Activated CD8-positive, alpha-beta T cell treated with anti-CD3 and anti-CD28 coated beads, Interleukin-2, amount 10 ng/mL, durations not matched to agents 7 days and 5 days (primary cell): ENCODE results near the gene CD200R1L. TPM values are rescaled to one million over a fixed set of nuclear protein-coding genes. Genes with fewer than 3 reads are reported as not detected.

ENCODE experiments used
- ATAC-seq: fragments of 150-1000 bp; cut with Tn5 transposase; one replicate; pipeline ENCODE4 v1.10.0; 2021; ENCODE audit warnings: moderate library complexity
- CTCF ChIA-PET: fragments of 350-600 bp; sonication (Branson Sonifier 250); formaldehyde crosslinking; loops from one replicate; lab custom pipeline; 2021; ENCODE audit warnings: antibody characterized with exemption; lab: Charles Lee
- POLR2A ChIA-PET: fragments of 350-600 bp; sonication (Branson Sonifier 250); formaldehyde crosslinking; loops from one replicate; lab custom pipeline; 2021; ENCODE audit warnings: antibody characterized with exemption; lab: Charles Lee
- DNase-seq: peaks from one replicate; pipeline ENCODE4 v3.0.0-alpha.2; 2020
- H3K27ac Mint-ChIP-seq: one replicate; pipeline ENCODE4 v1.8.0; 2021; ENCODE audit warnings: mild to moderate bottlenecking, mixed read lengths
- H3K27me3 Mint-ChIP-seq: one replicate; pipeline ENCODE4 v1.8.0; 2021; ENCODE audit warnings: low read depth, mixed read lengths
- H3K36me3 Mint-ChIP-seq: one replicate; pipeline ENCODE4 v1.8.0; 2021; ENCODE audit warnings: low read depth, mixed read lengths
- H3K4me1 Mint-ChIP-seq: one replicate; pipeline ENCODE4 v1.8.0; 2021; ENCODE audit warnings: low read depth, mixed read lengths
- H3K4me3 Mint-ChIP-seq: one replicate; pipeline ENCODE4 v1.8.0; 2021; ENCODE audit warnings: mild to moderate bottlenecking, mixed read lengths
- H3K9me3 Mint-ChIP-seq: one replicate; pipeline ENCODE4 v1.8.0; 2022; ENCODE audit warnings: mixed read lengths; ENCODE audit not compliant: insufficient read depth
- total RNA-seq, 2 experiments: library from RNA; stranded (reverse); gene quantifications; one replicate each; pipeline ENCODE4 v1.2.3, GENCODE V29; 2021

The CD200R1L gene
- total RNA-seq, 2 experiments from 2014 or later = not detected

DNA sequence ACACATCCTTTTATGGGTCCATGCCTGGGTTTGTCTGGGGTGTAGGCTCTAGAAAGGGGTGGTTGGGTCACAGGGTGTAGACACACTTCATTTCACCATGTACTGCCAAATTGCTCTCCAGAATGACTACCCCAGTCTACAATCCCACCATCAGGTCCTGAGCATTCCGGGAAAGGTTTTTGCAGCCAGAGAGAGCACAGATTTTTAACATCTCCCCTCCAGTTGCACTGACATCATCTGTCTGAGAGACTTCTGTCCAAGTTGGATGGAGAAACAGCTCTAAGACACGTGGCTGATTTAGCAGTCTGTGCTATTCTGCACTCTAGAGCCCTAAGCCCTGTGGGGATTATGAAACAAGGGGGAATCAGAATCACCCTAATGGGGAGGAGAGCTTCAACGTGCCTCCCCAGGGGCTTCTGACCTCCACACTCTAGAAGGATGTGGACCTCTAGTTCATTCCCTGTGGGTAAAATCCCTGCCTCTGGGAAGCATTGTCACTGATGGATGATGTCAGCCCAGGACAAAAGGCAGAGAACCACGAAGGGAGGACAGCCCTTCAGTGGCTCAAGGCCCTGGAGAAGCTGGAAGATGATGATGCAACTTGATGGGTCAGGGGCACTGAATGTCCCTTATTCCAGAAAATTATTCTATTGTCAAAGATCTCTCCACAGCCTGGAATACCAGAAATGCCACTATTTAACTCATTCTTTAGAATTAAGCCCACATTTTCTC lies 71.5 kb downstream of the CD200R1L start:
- ChIA-PET CTCF (interaction anchor here (0.7 to 3.1 kb wide), 5 partner anchors 9 to 234 kb away, joined by 3 to 10 read pairs (median 3); no protein-coding TSS in a partner anchor), POLR2A (no interaction called here)
- Mint-ChIP-seq H3K36me3 (no peaks in the 10 kb centered on the region), H3K4me3 (no peak overlapping the region), H3K4me1 (peaks cover 9% of the 10 kb centered on the region), H3K27me3 (peaks cover 10% of the 10 kb centered on the region), H3K9me3 (no peaks in the 10 kb centered on the region), H3K27ac (no peak overlapping the region)
- DNase-seq (no peak), ATAC-seq (no peak)

DNA sequence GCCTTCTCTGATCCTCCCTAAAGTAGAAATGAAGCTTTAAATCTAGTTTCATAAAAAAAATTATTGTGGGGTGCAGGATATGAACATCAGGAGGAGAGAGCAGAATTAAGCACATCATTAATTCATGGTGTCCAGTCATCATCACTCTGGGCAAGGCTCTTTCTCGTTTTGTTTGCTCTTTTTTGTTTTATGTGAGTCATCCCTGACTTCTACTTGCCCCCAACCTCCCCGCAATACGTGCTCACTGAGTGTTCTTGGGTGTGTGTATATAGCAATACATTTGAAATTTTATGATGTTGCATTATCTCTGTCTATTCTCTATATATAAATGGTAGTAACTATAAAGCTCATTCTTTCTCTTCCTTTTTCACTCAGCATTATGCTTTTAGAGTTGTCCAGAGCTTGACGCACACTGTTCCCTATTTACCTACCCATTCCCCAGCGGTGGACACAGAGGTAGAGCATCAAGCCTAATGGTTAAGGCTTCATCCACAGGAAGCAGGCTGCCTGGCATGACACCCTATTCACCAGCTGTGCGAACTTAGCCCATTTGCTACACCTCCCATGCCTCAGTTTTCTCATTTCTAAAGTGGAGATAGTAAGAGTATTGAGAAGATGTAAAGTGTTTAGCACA lies 72.3 kb downstream of the CD200R1L start:
- CTCF ChIA-PET = interaction anchor here (0.9 to 3.1 kb wide), 6 partner anchors 9 to 235 kb away, joined by 3 to 10 read pairs (median 3); no protein-coding TSS in a partner anchor
- Mint-ChIP-seq H3K4me1 (peaks cover 13% of the 10 kb centered on the region), H3K9me3 (no peaks in the 10 kb centered on the region), H3K36me3 (no peaks in the 10 kb centered on the region), H3K27me3 (peaks cover 6% of the 10 kb centered on the region), H3K4me3 (no peak overlapping the region), H3K27ac (peak overlapping the region; percentile 26)
- peak; percentile 19 for ATAC-seq
- no peak for DNase-seq
- POLR2A ChIA-PET = no interaction called here

DNA sequence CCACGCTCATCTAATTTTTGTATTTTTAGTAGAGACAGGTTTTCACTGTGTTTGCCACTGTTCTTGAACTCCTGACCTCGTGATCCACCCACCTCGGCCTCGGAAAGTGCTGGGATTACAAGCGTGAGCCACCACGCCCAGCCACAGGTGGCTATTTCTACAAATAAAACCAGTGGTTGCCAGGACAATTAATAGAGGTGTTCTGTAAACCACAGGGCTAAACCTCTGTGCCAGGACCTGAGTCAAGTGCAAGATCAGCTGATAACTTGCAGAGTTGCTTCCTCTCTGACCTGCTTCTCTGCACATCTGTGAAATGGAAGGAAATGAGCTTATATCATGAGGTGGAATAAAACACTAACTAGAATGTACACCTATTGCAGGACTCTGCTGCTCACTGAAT lies 72.8 kb downstream of the CD200R1L start:
- Mint-ChIP-seq H3K27me3 (peaks cover 4% of the 10 kb centered on the region), H3K36me3 (no peaks in the 10 kb centered on the region), H3K27ac (peak overlapping the region; percentile 26), H3K9me3 (no peaks in the 10 kb centered on the region), H3K4me3 (no peak overlapping the region), H3K4me1 (peaks cover 13% of the 10 kb centered on the region)
- ATAC-seq (peak; percentile 67), DNase-seq (peak; percentile 27)
- ChIA-PET POLR2A (no interaction called here), CTCF (interaction anchor here (0.9 to 3.1 kb wide), 6 partner anchors 8 to 235 kb away, joined by 3 to 10 read pairs (median 3); no protein-coding TSS in a partner anchor)

DNA sequence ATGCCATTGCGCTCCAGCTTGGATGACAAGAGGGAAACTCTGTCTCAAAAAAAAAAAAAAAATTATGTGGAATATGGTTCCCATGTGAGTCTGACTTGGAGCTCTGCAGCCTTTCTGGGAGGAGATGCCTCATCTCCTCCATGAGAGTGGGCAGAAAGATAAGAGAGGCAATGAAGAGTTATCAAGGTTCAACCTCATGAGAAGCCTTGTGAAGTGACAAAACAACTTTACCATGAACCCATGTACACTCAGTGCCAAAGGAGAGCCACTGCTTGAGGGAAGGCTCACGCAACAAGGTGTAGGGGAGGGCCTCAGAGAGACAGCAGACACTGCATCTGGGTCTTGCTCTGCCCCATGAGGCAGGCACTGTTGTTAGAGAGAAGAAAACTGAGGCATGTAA lies 75.7 kb downstream of the CD200R1L start:
- ATAC-seq = no peak
- Mint-ChIP-seq H3K9me3 (no peaks in the 10 kb centered on the region), H3K27ac (no peak overlapping the region), H3K27me3 (no peaks in the 10 kb centered on the region), H3K36me3 (no peaks in the 10 kb centered on the region), H3K4me1 (peaks cover 13% of the 10 kb centered on the region), H3K4me3 (no peak overlapping the region)
- no peak for DNase-seq
- ChIA-PET CTCF (interaction anchor here (1.2 to 1.4 kb wide), 2 partner anchors 36 to 129 kb away, joined by 3 to 4 read pairs; no protein-coding TSS in a partner anchor), POLR2A (no interaction called here)

DNA sequence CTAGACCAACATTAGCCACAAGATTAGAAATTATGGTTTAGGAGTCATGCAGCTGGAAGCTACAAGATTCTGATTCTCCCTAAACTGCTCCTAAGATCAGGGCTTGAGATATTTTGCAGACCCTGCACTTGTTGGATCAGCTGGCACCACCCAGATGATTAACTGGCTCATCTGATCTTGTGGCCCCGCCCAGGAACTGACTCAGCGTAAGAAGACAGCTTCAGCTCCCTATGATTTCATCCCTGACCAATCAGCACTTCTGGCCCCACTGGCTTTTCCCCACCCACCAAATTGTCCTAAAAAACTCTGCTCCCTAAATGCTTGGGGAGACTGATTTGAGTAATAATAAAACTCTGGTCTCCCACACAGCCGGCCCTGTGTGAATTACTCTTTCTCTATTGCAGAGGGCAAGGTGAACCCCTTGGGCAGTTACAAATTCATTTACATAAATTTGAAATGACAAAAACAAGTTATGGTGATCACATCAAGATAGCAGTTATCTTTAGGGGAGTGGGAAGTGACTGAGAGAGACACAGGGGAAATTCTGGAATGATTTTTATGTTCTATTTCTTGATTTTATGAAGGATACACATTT lies 76.5 kb downstream of the CD200R1L start:
- ATAC-seq = no peak
- Mint-ChIP-seq H3K27ac (no peak overlapping the region), H3K9me3 (no peaks in the 10 kb centered on the region), H3K36me3 (no peaks in the 10 kb centered on the region), H3K4me3 (no peak overlapping the region), H3K4me1 (peaks cover 13% of the 10 kb centered on the region), H3K27me3 (no peaks in the 10 kb centered on the region)
- ChIA-PET CTCF (interaction anchor here (1.0 to 1.4 kb wide), 3 partner anchors 36 to 188 kb away, joined by 3 to 4 read pairs (median 3); no protein-coding TSS in a partner anchor), POLR2A (no interaction called here)
- DNase-seq = no peak

DNA sequence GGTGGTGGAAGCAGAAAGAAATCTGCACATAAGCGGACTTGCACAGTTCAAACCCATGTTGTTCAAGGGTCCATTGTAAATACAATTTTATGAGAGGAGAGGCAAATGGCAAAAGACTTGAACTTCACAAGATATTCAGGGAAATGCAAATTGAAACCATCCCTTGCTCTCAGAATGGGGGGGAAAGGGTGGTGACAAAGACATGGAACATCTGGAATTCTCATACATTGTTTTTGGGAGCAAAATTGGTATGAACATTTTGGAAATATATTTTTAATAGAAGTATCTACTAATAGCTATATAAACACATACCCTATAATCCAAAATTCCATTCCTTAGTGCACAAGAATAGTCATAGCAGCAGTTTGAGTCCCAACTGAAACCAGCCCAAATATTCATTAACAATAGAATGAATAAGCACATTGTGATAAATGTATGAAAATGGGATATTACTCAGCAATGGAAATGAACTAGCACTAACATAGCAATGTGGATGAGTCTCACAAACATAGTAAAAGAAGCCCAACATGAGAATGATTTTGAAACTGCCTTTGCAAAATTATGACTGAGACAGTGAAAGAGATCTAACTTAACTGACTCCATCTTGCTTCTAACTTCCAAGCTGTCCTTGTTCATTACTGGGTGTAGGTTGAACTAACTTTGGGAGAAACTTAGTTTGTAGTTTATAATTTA lies 77.2 kb downstream of the CD200R1L start:
- no peaks in the 10 kb centered on the region for H3K27me3 Mint-ChIP-seq
- H3K36me3 Mint-ChIP-seq = no peaks in the 10 kb centered on the region
- POLR2A ChIA-PET = no interaction called here
- H3K4me1 Mint-ChIP-seq = peaks cover 13% of the 10 kb centered on the region
- ATAC-seq (no peak), DNase-seq (no peak)
- no peak overlapping the region for H3K4me3 Mint-ChIP-seq
- no peak overlapping the region for H3K27ac Mint-ChIP-seq
- no peaks in the 10 kb centered on the region for H3K9me3 Mint-ChIP-seq
- CTCF ChIA-PET = interaction anchor here (1.0 kb wide), 1 partner anchor 187 kb away, joined by 3 read pairs; no protein-coding TSS in a partner anchor

DNA sequence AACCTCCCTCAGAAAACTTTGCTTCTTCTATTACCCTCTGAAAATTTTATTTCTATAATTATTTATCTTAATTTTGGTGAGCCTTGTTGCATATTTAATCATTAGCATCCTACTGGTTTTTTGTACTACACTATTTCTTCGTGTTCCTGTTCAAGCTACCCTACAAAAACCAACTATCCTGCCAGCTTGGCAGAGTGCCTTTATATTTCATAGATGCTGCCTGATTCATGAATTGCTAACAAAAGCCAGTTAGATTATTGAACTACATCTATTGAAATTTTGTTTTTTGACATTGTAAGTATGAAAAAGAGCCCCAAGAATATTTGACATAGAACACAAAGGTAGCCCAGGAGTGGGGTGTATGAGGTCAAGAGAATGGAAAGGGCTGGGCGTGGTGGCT lies 78.9 kb downstream of the CD200R1L start:
- no peak overlapping the region for H3K27ac Mint-ChIP-seq
- CTCF ChIA-PET = no interaction called here
- no peak for ATAC-seq

DNA sequence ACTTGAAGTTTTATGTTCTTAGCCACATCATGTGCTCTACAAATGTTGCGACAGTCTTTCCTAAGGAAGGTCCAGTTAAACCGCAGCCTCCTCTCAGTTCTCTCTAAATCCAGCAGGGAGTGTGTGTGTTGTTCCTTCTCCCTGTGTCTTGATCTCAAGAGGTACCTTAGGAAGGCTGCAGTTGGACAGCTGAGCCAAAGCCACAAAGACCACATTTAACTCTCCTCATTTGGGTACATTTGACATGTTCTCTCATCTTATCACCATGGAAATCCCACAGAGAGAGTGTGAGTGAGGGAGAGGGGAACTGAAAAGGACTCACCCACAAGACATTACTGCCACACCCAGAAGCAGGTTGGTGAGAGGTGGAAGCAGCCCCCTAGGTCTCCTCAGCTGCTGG lies 79.5 kb downstream of the CD200R1L start:
- Mint-ChIP-seq H3K36me3 (no peaks in the 10 kb centered on the region), H3K4me3 (no peak overlapping the region), H3K9me3 (no peaks in the 10 kb centered on the region), H3K27ac (no peak overlapping the region), H3K27me3 (no peaks in the 10 kb centered on the region), H3K4me1 (peaks cover 6% of the 10 kb centered on the region)
- no peak for ATAC-seq
- CTCF ChIA-PET = no interaction called here
- DNase-seq = no peak
- POLR2A ChIA-PET = no interaction called here

More for the DNA sequence above, 78.9 kb downstream of the CD200R1L start:
- no peak for DNase-seq
- POLR2A ChIA-PET = no interaction called here
- H3K4me1 Mint-ChIP-seq = peaks cover 6% of the 10 kb centered on the region
- no peaks in the 10 kb centered on the region for H3K9me3 Mint-ChIP-seq
- no peaks in the 10 kb centered on the region for H3K27me3 Mint-ChIP-seq
- no peaks in the 10 kb centered on the region for H3K36me3 Mint-ChIP-seq
- no peak overlapping the region for H3K4me3 Mint-ChIP-seq

Other genes starting within 250 kb of the CD200R1L start
- not detected for gene CCDC80, start 205.7 kb downstream of the CD200R1L start, total RNA-seq
- gene CD200R1, start 128.2 kb upstream of the CD200R1L start, total RNA-seq = 1 to 10 TPM; 6.4 to 7.8 TPM
- gene GTPBP8, start 144.1 kb upstream of the CD200R1L start, total RNA-seq = 10 to 100 TPM; 24.3 to 24.5 TPM